Osteocyte (in vitro differentiated cells): ENCODE measurements around the gene IGFBP3. TPM values are rescaled to one million over a fixed set of nuclear protein-coding genes. Genes with fewer than 3 reads are reported as not detected.

Experiments
- DNase-seq: peaks from one replicate; pipeline ENCODE4 v3.0.0; 2021; ENCODE audit warnings: mixed read lengths; ENCODE audit not compliant: unreplicated experiment; ENCODE audit errors: extremely low spot score
- H3K27ac Mint-ChIP-seq: one replicate; pipeline ENCODE4 v1.8.0; 2021; ENCODE audit warnings: mild to moderate bottlenecking, mixed read lengths; ENCODE audit not compliant: unreplicated experiment
- H3K27me3 Mint-ChIP-seq: one replicate; pipeline ENCODE4 v1.8.0; 2021; ENCODE audit warnings: mixed read lengths; ENCODE audit not compliant: unreplicated experiment
- H3K36me3 Mint-ChIP-seq: one replicate; pipeline ENCODE4 v1.8.0; 2021; ENCODE audit warnings: mixed read lengths; ENCODE audit not compliant: unreplicated experiment
- H3K4me1 Mint-ChIP-seq: one replicate; pipeline ENCODE4 v1.8.0; 2021; ENCODE audit warnings: mixed read lengths; ENCODE audit not compliant: unreplicated experiment
- H3K4me3 Mint-ChIP-seq: one replicate; pipeline ENCODE4 v1.8.0; 2021; ENCODE audit warnings: mild to moderate bottlenecking, moderate library complexity, mixed read lengths; ENCODE audit not compliant: unreplicated experiment
- H3K9me3 Mint-ChIP-seq: one replicate; pipeline ENCODE4 v1.8.0; 2021; ENCODE audit warnings: mixed read lengths; ENCODE audit not compliant: unreplicated experiment
- CTCF ChIP-seq: fragments of 200-600 bp; sonication (generic); IDR thresholded peaks from 2 replicates; pipeline ENCODE4 v1.5.0; 2021; ENCODE audit warnings: antibody characterized with exemption, mild to moderate bottlenecking, moderate library complexity
- total RNA-seq: library from RNA; stranded (reverse); gene quantifications from 2 replicates; pipeline ENCODE4 v1.2.1, GENCODE V29; 2021

IGFBP3 gene
- total RNA-seq, 1 donor from 2014 or later, result 321 TPM

GRCh38 chr7:45914911-45915310 is 6.2 kb downstream of the IGFBP3 start:
- H3K4me1 Mint-ChIP-seq, result peaks cover 31% of the 10 kb centered on the region
- no peaks in the 10 kb centered on the region for H3K9me3 Mint-ChIP-seq
- H3K36me3 Mint-ChIP-seq, result peaks cover 40% of the 10 kb centered on the region
- H3K27me3 Mint-ChIP-seq, result no peaks in the 10 kb centered on the region
- no peak for TF ChIP-seq CTCF
- DNase-seq, result no peak
- H3K4me3 Mint-ChIP-seq, result no peak overlapping the region
- no peak overlapping the region for H3K27ac Mint-ChIP-seq

- peaks cover 40% of the 10 kb centered on the region for H3K36me3 Mint-ChIP-seq
- no peak overlapping the region for H3K4me3 Mint-ChIP-seq
These were observed 8.1 kb downstream of the IGFBP3 start for GRCh38 chr7:45912972-45913371.

GRCh38 chr7:45911311-45911710 is 9.8 kb downstream of the IGFBP3 start:
- Mint-ChIP-seq H3K9me3 (peaks cover 9% of the 10 kb centered on the region), H3K36me3 (peaks cover 33% of the 10 kb centered on the region), H3K4me3 (no peak overlapping the region), H3K4me1 (peaks cover 2% of the 10 kb centered on the region), H3K27ac (no peak overlapping the region), H3K27me3 (no peaks in the 10 kb centered on the region)
- DNase-seq, result no peak
- no peak for TF ChIP-seq CTCF

More at GRCh38 chr7:45912972-45913371, 8.1 kb downstream of the IGFBP3 start:
- Mint-ChIP-seq H3K27ac (no peak overlapping the region), H3K4me1 (peaks cover 11% of the 10 kb centered on the region), H3K27me3 (no peaks in the 10 kb centered on the region), H3K9me3 (peaks cover 8% of the 10 kb centered on the region)
- no peak for DNase-seq
- TF ChIP-seq CTCF, result no peak

GRCh38 chr7:45910855-45911254 is 10.2 kb downstream of the IGFBP3 start:
- Mint-ChIP-seq H3K27ac (no peak overlapping the region), H3K9me3 (peaks cover 9% of the 10 kb centered on the region), H3K27me3 (no peaks in the 10 kb centered on the region), H3K36me3 (peaks cover 29% of the 10 kb centered on the region), H3K4me1 (peaks cover 1% of the 10 kb centered on the region), H3K4me3 (no peak overlapping the region)
- DNase-seq, result no peak
- no peak for TF ChIP-seq CTCF

- no peak overlapping the region for H3K4me3 Mint-ChIP-seq
- H3K4me1 Mint-ChIP-seq, result no peaks in the 10 kb centered on the region
- no peak overlapping the region for H3K27ac Mint-ChIP-seq
- TF ChIP-seq CTCF, result no peak
- no peaks in the 10 kb centered on the region for H3K27me3 Mint-ChIP-seq
- H3K36me3 Mint-ChIP-seq, result peaks cover 24% of the 10 kb centered on the region
- H3K9me3 Mint-ChIP-seq, result peaks cover 12% of the 10 kb centered on the region
- DNase-seq, result no peak
These were observed 11.5 kb downstream of the IGFBP3 start for GRCh38 chr7:45909561-45909960.
